ENCODE measurements around the gene RNF213.

RNF213 gene

GRCh38 chr17:80223838-80224497 lies 36.7 kb upstream of the RNF213 start:
- Histone ChIP-seq H3K9ac (no peak overlapping the region), H3K4me2 (ENCODE audit: low read length) (no peak overlapping the region), H3K9me3 (ENCODE audit: control insufficient read depth, low read length) (no peaks in the 10 kb centered on the region), H3K27me3 (ENCODE audit: control insufficient read depth, insufficient read depth, low read length) (no peaks in the 10 kb centered on the region), H2AFZ (no peak overlapping the region), H3K4me3 (ENCODE audit: low read depth, low read length) (no peak overlapping the region), H3K36me3 (ENCODE audit: control insufficient read depth, insufficient read depth, low read length) (no peaks in the 10 kb centered on the region), H3K27ac (no peak overlapping the region), H3K79me2 (peaks cover 11% of the 10 kb centered on the region), H3K4me1 (peaks cover 12% of the 10 kb centered on the region)
- no peak for TF ChIP-seq CTCF (IDR thresholded peaks at IDR 0.05)

- Histone ChIP-seq H3K4me3 (ENCODE audit: low read depth, low read length) (no peak overlapping the region), H3K9me3 (ENCODE audit: control insufficient read depth, low read length) (no peaks in the 10 kb centered on the region), H3K79me2 (peaks cover 11% of the 10 kb centered on the region), H3K4me1 (peaks cover 7% of the 10 kb centered on the region), H3K9ac (no peak overlapping the region), H3K27ac (no peak overlapping the region), H2AFZ (no peak overlapping the region), H3K36me3 (ENCODE audit: control insufficient read depth, insufficient read depth, low read length) (no peaks in the 10 kb centered on the region), H3K4me2 (ENCODE audit: low read length) (no peak overlapping the region), H3K27me3 (ENCODE audit: control insufficient read depth, insufficient read depth, low read length) (no peaks in the 10 kb centered on the region)
- TF ChIP-seq CTCF (IDR thresholded peaks at IDR 0.05): no peak
Measured at GRCh38 chr17:80224683-80225082, 36.0 kb upstream of the RNF213 start.

- Histone ChIP-seq H3K36me3 (ENCODE audit: control insufficient read depth, insufficient read depth, low read length) (no peaks in the 10 kb centered on the region), H3K27me3 (ENCODE audit: control insufficient read depth, insufficient read depth, low read length) (no peaks in the 10 kb centered on the region), H3K4me2 (ENCODE audit: low read length) (no peak overlapping the region), H3K79me2 (peaks cover 11% of the 10 kb centered on the region), H3K4me3 (ENCODE audit: low read depth, low read length) (no peak overlapping the region), H2AFZ (no peak overlapping the region), H3K9ac (no peak overlapping the region), H3K4me1 (peaks cover 5% of the 10 kb centered on the region), H3K9me3 (ENCODE audit: control insufficient read depth, low read length) (no peaks in the 10 kb centered on the region), H3K27ac (no peak overlapping the region)
- no peak for TF ChIP-seq CTCF (IDR thresholded peaks at IDR 0.05)
Measured at GRCh38 chr17:80225230-80225629, 35.4 kb upstream of the RNF213 start.

GRCh38 chr17:80227156-80227555 lies 33.5 kb upstream of the RNF213 start:
- TF ChIP-seq CTCF (IDR thresholded peaks at IDR 0.05): no peak

GRCh38 chr17:80227666-80228065 lies 33.0 kb upstream of the RNF213 start:
- Histone ChIP-seq H3K27ac (no peak overlapping the region), H2AFZ (no peak overlapping the region), H3K36me3 (ENCODE audit: control insufficient read depth, insufficient read depth, low read length) (no peaks in the 10 kb centered on the region), H3K4me2 (ENCODE audit: low read length) (no peak overlapping the region), H3K9me3 (ENCODE audit: control insufficient read depth, low read length) (no peaks in the 10 kb centered on the region), H3K4me3 (ENCODE audit: low read depth, low read length) (no peak overlapping the region), H3K79me2 (peaks cover 2% of the 10 kb centered on the region), H3K9ac (no peak overlapping the region), H3K27me3 (ENCODE audit: control insufficient read depth, insufficient read depth, low read length) (no peaks in the 10 kb centered on the region), H3K4me1 (no peaks in the 10 kb centered on the region)
- TF ChIP-seq CTCF (IDR thresholded peaks at IDR 0.05): no peak

More at GRCh38 chr17:80227156-80227555, 33.5 kb upstream of the RNF213 start:
- Histone ChIP-seq H3K79me2 (peaks cover 2% of the 10 kb centered on the region), H3K4me2 (ENCODE audit: low read length) (no peak overlapping the region), H2AFZ (no peak overlapping the region), H3K9me3 (ENCODE audit: control insufficient read depth, low read length) (no peaks in the 10 kb centered on the region), H3K4me3 (ENCODE audit: low read depth, low read length) (no peak overlapping the region), H3K36me3 (ENCODE audit: control insufficient read depth, insufficient read depth, low read length) (no peaks in the 10 kb centered on the region), H3K9ac (no peak overlapping the region), H3K4me1 (no peaks in the 10 kb centered on the region), H3K27ac (no peak overlapping the region), H3K27me3 (ENCODE audit: control insufficient read depth, insufficient read depth, low read length) (no peaks in the 10 kb centered on the region)
